ENCODE data around the gene CLEC20A.

CLEC20A gene

DNA sequence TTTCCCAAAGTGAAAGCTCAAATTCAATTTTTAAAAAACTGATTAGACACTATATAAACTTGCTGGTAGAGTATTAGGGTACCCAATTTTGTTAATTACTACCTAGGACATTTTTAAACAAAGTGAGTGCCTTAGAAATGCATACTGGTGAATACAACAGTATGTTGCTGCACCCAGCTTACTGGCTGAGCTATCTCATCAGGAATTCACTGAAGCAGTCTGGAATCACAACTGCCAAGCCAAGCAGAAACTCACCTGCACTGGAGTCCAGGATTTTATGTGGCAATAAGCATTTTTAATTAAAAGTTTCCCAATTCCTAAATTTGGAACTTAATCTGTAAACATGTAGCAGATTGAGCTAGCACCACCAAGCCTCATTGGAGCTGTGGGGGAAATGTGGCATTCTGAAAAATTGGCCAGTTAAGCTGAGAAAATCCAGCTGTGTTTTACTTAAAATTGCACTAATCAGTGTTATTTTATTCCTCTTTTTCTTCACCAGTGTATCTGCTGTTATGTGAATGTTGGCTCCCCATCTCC, 61.8 kb downstream of the CLEC20A start:
- TF ChIP-seq Cebpa-rat (IDR thresholded peaks at IDR 0.05): no peak
- Histone ChIP-seq H3K36me3 (no peaks in the 10 kb centered on the region), H3K4me3 (no peak overlapping the region), H3K9ac (no peak overlapping the region), H3K4me1 (no peaks in the 10 kb centered on the region), H3K9me3 (no peaks in the 10 kb centered on the region), H4K20me1 (no peaks in the 10 kb centered on the region), H3K27me3 (no peaks in the 10 kb centered on the region), H3K27ac (no peak overlapping the region), H3K4me2 (no peak overlapping the region)

DNA sequence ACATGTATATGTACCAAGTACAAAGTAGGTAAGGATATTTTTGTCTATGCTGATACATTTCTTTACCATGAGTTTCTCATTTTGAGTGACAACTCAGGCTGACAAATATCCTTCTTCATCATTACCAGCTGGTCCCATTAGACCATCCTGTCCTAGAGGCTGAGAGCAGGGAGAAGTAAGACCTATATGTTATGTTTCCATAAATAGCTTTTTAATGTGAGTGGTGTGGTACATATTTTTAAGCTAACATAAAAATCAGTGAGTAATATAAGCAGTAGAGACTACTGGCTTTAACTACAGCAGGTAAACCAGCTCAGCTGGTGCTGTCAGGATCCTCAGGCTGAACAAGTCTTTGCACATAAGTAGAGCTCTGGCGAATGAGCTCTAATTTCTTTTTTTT, 62.4 kb downstream of the CLEC20A start:
- no peak for TF ChIP-seq Cebpa-rat (IDR thresholded peaks at IDR 0.05)
- Histone ChIP-seq H3K4me3 (no peak overlapping the region), H3K36me3 (no peaks in the 10 kb centered on the region), H4K20me1 (no peaks in the 10 kb centered on the region), H3K27ac (no peak overlapping the region), H3K9me3 (no peaks in the 10 kb centered on the region), H3K4me1 (no peaks in the 10 kb centered on the region), H3K27me3 (no peaks in the 10 kb centered on the region), H3K4me2 (no peak overlapping the region), H3K9ac (no peak overlapping the region)

Measured in BLaER1 (cell line).